Suppressor macrophage treated with lipopolysaccharide for 1 hour (primary cell): ENCODE data around the gene RNF213.
"Not testable (repeated sequence)": the region's sequence is repeated elsewhere in the genome, so short reads cannot be mapped to it uniquely, and the experiment has no call there.

Experiments used
- DNase-seq, 3 donors: peaks; one replicate each; pipeline ENCODE4 v3.0.0-alpha.2; 2020 to 2022

Gene RNF213

DNA sequence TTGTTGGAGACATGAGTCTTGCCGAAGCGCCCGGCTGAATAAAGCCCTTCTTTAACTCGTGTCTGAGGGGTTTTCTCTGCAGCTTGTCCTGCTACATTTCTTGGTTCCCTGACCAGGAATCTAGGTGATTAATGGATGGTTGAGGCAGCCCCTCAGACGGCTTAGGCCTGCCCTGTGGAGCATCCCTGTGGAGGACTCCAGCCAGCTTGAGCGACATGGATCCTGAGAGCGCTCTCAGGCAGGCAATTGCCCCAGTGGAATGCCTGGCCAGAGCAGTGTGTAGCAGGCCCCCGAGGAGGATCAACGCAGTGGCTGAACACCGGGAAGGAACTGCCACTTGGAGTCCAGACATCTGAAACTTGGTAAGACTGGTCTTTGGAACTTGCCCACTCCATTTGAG, 137.0 kb downstream of the RNF213 start:
- DNase-seq = no peak

DNA sequence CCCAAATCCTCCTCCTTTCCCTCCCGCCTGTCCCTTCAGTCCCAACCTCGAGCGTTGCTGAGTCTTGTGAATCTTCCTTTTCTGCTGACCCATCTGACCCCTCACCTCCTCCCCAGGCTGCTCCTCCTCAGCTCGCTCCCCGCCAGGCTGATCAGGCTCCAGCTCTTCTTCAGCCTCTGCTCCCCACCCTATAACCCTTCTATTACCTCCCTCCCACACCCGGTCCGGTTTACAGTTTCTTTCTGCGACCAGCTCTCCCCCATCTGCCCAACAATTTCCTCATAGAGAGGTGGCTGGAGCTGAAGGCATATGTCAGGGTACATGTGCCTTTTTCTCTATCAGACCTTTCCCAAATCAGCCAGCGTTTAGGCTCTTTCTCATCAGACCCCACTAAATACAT, 140.4 kb downstream of the RNF213 start:
- DNase-seq = not testable (repeated sequence)

DNA sequence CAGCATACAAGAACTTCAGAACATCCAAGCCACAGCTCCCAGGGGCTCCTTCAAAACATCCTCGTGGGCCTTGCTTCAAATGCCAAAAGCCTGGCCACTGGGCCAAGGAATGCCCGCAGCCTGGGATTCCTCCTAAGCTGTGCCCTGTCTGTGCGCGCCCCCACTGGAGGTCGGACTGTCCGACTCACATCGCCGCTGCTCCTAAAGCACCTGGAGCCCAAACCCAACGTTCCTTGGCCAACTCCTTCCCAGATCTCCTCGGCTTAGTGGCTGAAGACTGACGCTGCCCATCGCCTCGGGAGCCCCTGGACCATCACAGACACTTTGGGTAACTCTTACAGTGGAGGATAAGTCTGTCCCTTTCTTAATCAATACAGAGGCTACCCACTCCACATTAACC, 141.4 kb downstream of the RNF213 start:
- DNase-seq = not testable (repeated sequence)

DNA sequence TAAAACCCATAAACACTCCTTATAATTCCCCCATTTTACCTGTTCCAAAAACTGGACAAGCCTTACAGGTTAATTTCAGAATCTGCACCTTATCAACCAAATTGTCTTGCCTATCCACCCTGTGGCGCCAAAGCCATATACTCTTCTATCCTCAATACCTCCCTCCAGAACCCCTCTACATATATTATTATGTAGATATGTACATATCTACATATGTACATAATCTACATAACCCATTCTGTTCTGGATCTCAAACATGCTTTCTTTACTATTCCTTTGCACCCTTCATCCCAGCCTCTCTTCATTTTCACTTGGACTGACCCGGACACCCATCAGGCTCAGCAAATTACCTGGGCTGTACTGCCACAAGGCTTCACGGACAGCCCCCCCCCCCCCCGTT, 142.3 kb downstream of the RNF213 start:
- no peak for DNase-seq

DNA sequence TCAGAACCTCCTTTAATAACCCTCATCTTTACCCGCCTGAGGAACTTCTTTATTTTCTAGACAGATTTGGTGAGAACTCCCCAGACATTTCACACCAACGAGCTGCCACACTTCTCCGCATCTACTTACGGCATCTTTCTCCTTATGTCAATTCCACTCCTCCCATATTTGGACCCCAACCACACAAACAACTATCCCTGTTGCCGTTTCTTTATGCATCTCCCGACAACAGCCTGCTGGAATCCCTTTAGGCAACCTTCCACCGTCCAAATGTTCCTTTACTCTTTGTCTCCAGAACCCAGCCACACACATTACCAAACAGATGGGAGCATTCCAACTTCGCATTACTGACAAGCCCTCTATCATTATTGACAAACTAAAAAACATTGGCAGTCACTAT, 145.5 kb downstream of the RNF213 start:
- DNase-seq = no peak

DNA sequence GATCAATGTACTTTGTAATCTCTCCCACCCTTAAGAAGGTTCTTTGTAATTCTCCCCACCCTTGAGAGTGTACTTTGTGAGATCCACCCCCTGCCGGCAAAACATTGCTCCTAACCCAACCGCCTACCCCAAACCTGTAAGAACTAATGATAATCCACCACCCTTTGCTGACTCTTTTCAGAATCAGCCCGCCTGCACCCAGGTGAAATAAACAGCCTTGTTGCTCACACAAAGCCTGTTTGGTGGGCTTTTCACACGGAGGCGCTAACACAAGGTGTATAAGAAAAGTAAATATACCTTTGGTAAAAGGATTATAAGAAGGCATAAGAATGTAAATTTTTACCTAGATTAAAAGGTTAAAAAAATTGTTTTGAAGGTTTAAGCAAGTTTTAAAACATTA, 147.3 kb downstream of the RNF213 start:
- DNase-seq = not testable (repeated sequence)

DNA sequence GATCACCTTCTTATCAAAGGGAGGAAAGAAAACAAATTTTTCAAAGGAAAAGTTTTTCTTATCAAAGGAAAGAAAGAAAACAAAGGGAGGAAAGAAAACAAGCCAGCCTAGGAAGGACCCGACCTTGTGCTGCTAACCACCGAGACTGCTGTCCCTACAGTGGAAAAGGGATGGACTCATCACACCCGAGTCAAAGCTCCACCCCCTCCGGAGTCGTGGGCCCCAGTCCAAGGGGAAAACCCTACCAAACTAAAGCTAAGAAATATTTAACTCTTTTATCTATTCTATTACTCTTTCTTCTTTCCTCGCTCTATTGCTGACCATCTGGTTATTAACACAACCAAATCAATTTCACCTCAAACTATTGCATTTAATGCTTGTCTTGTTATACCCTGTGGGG, 148.2 kb downstream of the RNF213 start:
- peak; percentile 40 to 64 (median 46) for DNase-seq

DNA sequence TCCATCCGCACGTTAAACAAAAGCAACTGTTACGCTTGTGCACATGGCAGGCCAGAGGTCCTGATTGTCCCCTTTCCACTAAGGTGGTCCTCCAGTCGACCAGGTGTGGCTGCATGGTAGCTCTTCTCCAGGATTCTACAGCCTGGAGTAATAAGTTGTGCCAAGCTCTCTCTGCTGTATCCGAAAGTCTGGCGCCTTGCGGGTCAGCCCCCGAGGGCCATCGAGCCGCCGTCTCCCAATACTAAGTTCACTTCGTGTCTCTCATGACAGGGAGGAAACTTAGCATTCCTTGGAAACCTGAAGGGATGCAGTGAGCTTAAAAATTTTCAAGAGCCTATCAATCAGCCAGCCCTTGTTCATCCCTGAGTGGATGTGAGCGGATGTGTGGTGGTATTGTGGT, 149.0 kb downstream of the RNF213 start:
- no peak for DNase-seq

DNA sequence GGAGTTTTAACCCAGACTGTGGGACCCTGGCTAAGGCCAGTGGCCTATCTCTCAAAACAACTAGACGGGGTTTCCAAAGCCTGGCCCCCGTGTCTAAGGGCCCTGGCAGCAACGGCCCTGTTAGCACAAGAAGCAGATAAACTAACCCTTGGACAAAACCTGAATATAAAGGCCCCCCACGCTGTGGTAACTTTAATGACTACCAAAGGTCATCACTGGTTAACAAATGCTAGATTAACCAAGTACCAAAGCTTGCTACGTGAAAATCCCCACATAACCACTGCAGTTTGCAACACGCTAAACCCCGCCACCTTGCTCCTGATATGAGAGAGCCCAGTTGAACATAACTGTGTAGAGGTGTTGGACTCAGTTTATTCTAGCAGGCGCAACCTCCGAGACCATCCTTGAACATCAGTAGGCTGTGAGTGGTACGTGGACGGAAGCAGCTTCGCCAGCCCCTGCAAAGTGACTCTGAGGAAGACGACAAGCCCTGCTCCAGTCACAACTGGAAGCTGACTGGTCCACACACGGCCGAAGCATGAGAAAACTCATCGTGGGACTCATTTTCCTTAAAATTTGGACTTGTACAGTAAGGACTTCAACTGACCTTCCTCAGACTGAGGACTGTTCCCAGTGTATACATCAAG, 149.9 kb downstream of the RNF213 start:
- not testable (repeated sequence) for DNase-seq

DNA sequence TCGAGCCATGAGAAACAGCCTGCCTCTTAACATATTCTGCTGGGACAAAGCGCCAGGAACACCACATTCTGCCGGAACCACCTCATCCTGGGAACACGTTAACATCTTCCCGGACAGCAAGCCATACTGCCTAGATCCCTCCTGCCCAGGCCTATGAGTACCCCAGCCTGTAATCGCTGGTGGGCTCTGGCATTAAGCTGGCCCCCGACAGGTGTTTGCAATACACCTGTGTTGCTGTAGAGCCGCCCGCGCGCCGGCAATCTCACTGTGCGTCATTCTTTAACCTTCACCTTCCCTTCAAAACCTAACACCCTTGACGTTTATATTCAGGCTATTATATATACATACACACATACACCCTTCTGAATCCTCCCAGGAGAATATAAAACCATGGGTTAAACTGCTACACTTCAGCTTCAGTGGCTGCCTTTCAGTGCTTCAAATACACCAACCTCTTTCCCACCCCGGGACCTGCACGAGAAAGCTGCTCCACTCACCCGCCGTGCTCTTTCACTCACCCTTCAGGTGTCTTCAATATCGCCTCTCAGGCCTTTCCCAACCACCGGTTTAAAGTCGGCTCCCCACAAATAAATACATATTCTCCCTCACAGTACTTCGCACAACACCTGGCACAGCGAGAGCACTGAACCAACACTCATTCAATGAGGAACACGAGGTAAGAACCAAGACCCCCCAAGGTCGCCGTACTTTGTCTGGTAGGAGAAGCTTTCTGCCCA, 153.3 kb downstream of the RNF213 start:
- DNase-seq = no peak

DNA sequence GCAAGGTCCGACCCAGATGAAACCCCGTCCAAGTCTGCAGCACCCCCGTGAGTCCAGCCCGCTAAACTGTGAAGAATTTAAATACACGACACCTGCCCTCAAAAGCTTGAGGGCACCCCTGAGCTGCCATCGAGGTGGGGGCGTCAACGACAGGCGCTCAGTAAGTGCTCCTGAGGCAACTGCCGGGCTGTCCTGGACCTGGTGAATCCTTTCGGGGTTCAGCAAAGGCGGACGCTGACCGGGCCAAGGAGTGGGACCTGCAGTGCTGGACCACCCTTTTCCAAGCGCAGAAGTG, 153.8 kb downstream of the RNF213 start:
- DNase-seq = no peak

DNA sequence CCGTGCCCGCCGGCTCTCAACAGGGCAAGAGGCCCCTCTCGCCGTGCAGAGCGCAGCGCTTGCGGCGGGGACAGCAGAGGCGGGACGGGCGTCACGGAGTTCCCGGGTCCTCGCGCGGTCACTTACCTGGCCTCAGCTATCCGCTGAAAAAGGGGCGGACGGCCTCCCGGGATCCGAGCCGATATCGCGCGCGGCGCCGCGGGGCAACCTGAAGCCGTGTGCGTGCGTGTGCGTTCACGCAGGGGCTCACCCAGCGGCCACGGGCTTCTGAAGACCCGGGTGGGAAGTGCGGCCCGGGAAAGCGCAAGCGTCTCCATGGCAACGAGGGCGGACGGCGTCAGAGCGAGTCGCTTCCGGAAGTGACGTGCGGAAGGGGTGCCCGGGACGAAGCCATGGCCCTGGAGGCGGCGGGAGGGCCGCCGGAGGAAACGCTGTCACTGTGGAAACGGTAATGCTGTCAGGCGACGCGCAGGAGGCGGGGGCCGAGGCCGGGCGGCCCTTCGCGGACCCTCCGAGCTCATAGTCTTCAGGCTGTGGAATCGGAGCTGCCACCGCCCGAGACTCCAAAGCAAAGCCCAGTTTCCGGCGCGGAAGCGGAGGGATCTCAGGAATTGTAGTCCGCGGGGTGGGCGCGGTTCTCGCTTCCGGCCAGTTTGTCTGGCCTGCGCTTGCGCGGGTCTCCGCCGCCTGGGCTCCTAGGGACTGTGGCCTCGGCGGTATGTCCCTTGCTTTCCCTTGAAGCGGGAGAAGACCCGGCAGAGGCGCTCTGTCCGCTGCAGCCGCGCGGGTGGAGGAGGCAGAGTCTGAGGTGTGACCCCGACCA, 154.4 kb downstream of the RNF213 start, which contains the start of gene ENDOV:
TSS of gene ENDOV (plus strand) at position 365 of the 823 bp plus-strand sequence. CDS start at position 393, 28 bp downstream.
- DNase-seq = peak; percentile 98 to 99 (median 98)

DNA sequence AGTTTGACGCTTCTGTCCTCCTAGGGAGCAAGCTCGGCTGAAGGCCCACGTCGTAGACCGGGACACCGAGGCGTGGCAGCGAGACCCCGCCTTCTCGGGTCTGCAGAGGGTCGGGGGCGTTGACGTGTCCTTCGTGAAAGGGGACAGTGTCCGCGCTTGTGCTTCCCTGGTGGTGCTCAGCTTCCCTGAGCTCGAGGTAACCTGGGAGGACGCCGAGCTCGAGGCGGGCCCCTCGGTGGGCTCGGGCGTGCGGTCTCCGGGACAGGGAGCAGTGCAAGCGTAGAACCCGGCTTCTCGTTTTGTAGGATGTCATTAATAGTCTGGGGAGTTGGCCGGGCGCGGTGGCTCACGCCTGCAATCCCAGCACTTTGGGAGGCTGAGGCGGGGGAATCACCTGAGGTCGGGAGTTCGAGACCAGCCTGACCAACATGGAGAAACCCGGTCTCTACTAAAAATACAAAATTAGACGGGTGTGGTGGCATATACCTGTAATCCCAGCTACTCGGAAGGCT, 155.0 kb downstream of the RNF213 start:
- DNase-seq = no peak

DNA sequence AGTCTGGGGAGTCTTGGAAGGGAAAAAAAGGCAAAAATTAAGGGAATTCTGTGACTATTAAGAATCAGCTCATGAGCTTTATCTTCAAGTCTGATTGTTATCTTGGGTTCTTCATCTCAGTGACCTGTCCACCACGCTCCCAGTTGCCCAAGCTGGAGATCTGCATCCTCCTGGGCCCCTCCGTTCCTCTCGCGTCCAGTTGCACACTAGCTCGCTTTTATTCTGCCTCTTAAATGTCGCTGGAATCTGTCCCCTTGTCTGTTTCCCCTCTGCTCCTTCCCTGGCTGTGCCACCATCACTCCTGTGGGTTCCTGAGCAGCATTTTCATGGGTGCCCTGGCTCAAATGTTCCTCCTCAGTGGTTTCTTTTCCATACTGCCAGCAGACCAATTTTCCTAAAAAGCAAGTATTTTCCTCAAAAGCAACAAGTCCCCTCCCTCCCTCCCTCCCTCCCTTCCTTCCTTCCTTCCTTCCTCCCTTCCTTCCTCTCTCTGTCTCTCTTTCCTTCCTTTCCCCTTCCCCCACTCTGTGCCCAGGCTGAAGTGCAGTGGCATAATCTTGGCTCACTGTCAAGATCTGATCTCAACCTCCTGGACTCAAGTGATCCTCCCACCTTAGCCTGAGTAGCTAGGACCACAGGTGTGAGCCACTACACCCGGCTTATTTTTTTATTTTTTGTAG, 155.7 kb downstream of the RNF213 start:
- no peak for DNase-seq

DNA sequence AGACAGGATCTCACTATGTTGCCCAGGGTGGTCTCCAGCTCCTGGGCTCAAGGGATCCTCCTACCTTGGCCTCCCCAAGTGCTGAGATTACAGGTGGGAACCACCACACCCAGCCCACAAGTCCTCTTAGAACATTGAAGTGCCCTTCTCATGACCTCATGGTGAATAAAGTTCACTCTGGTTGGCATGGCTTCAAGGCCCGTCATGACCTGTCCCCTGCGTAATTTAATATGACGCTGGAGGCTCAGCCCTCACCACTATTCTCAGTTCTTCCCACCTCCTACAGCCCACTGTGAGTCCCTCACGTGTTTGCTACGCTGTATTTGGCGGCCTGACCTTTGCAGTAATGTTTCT, 156.3 kb downstream of the RNF213 start:
- DNase-seq = no peak

DNA sequence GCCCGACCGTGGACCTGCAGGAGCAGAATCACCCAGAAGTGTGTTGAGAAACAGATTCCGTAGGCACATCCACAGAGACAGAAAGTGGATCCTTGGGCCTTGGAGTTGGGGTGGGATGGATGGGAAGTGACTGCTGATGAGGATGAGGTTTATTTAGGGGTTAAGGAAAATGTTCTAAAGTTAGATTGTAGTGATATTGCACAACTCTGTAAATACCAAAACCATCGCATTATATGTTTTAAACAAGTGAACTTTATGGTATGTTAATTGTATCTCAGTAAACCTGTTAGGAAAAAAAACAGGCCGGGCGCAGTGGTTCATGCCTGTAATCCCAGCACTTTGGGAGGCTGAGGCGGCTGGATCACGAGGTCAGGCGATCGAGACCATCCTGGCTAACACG, 157.9 kb downstream of the RNF213 start:
- no peak for DNase-seq

DNA sequence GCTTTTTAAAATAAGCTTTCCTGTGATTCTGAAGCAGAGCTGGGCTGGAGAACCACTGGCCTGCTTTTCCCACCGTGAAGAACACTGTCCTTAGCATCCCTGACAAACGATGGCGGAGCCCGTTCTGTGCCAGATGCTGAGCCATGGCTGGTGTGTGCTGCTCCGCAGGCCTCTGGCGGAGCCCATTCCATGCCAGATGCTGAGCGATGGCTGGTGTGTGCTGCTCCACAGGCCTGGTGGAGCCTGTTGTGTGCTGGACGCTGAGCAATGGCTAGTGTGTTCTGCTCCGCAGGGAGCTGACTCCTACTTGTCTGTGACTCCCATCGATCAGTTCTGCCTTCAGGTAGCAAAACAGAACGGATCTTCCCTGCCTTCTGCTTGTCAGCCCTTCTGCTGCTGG, 158.6 kb downstream of the RNF213 start:
- DNase-seq = no peak

DNA sequence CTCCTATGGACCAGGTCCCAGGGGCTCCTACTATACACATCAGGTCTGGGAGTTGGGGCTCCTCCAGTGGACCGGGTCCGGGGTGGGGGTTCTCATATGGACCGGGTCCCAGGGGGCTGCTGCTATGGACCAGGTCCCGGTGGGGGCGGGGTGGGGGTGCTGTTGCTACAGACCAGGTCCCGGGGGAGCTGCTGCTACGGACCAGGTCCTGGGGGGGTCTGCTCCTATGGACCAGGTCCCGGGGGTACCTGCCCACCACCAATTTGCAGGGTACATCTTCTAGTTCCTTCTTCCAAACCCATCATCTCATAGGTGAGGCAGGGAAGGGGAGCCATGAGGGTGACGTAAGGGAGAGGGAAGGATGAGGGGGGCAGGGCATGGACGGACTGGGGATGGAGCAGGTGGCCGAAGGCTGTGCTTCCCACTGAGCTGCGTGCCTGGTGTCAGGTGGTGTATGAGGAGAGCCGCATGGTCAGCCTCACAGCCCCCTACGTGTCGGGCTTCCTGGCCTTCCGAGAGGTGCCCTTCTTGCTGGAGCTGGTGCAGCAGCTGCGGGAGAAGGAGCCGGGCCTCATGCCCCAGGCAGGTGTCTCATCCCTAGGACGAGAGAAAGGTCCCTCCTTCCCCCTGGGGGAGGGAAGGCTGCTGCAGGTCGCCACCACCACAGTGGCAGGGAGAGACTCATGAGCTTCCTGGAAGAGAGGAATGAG, 160.9 kb downstream of the RNF213 start:
- no peak for DNase-seq

DNA sequence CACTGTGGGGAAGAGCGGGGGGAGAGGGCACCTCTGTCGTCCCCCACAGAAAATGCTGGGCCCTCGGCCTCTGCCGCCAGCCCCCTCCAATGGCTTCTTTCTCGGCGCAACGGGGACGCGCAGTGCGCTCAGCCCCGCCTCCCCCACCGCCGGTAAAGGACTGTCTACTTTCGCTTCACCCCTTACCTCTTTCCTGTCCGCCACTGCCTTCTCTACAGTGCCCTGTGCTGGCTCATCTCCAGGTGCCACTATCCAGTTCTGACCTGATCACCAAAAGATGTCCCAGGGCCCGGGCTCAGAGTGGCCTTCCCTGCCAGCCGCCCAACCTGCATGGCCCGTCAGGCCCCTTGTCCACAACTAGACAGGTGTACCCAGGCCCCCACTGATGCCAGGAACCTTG, 161.6 kb downstream of the RNF213 start:
- no peak for DNase-seq

DNA sequence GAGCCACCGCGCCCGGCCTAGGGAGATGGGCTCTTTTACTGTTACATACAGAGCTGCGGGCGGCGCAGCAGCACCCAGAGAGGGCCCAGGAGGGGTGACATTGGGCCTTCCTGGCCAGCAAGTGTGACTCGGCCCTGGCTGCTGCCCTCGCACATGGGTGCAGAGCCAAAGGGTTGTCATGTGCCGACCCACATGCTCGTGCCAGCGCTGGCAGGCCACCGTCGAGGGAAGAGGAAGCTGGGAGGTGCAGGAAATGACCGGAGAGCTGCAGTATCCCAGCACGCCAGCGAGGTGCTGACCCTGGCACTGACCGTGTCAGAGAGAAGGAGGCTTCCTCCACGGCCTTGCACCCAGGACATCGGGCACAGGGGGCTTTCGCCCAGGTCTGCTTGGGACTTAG, 162.3 kb downstream of the RNF213 start:
- peak; percentile 20 to 36 (median 28) for DNase-seq

DNA sequence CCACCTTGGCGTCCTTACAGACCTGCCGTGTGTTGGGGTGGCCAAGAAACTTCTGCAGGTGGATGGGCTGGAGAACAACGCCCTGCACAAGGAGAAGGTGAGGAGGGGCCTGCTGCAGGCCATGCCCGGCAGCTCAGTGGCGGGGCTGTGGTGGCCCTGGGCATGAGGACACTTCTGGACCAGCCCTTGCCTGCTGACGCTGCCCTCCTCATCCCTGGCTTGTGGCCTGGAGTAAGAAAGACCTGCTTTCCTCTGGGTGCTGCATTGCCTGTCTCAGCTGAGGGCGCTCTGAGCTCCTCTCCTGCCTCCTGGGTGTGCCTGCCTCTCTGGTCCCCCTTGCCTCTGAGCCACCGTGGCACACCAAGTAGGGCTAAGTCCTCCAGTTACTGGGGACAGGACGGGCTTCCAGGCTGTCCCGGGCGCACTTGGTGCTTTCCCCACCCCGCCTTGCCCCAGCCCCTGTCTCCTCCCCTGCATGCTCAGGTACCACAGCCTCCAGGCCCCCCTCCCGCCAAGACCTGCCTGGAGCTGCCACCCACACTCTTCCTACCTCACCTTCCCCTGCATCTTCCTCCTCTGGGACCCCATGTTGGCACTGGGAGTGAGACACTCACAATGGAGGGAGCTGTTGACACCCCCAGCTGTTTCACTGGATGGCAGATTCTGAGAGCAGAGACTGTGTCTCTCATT, 163.0 kb downstream of the RNF213 start:
- DNase-seq = no peak

DNA sequence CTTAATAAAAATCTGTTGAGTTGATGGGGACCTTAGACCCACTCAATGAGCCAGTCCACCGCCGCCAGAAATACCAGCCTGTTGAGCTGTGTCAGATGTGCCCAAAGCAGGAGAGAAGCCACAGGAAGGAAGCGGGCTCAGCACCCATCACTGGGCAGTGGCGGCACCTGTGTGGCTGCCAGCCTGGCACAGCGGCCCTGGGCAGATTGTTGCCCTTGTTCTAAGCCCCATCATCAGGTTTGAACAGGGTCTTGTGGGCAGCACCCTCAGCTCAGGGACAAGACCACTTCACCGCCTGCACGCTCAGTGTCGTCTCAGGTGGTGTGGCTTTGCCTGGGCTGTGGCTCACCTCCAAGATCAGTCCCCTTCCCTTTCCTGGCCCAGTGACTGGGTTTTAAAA, 163.6 kb downstream of the RNF213 start:
- no peak for DNase-seq
